DOHH2 (cell line): ENCODE results near the gene PCYT1B.
A peak's percentile ranks its signal among the peaks of the same experiment; 100 is the strongest.

Experiments
- H3F3A ChIP-seq: fragments of 200-600 bp; sonication (generic), shearing (Covaris generic); 2 replicates; pipeline ENCODE4 v1.6.0; 2016; ENCODE audit warnings: antibody characterized with exemption, mild to moderate bottlenecking; ENCODE audit not compliant: control insufficient read depth, insufficient read depth
- H3K27ac ChIP-seq: fragments of 200-600 bp; sonication (generic); 2 replicates; pipeline ENCODE4 v1.5.1; 2014; ENCODE audit warnings: low read depth, mild to moderate bottlenecking, low read length, moderate library complexity
- H3K27me3 ChIP-seq: fragments of 200-600 bp; sonication (generic); 2 replicates; pipeline ENCODE4 v1.6.1; 2014; ENCODE audit warnings: mild to moderate bottlenecking, low read length, mixed read lengths; ENCODE audit not compliant: control insufficient read depth
- H3K36me3 ChIP-seq: fragments of 200-600 bp; sonication (generic); 2 replicates; pipeline ENCODE4 v1.6.1; 2014; ENCODE audit warnings: mild to moderate bottlenecking, low read length, moderate library complexity, mixed read lengths; ENCODE audit not compliant: control insufficient read depth
- H3K4me1 ChIP-seq: fragments of 200-600 bp; sonication (generic); 2 replicates; pipeline ENCODE4 v1.6.1; 2014; ENCODE audit warnings: mild to moderate bottlenecking, low read length, mixed read lengths; ENCODE audit not compliant: control insufficient read depth
- H3K4me2 ChIP-seq: fragments of 200-600 bp; sonication (generic); 2 replicates; pipeline ENCODE4 v1.6.0; 2014; ENCODE audit warnings: mild to moderate bottlenecking, low read length, moderate library complexity
- H3K4me3 ChIP-seq: fragments of 200-600 bp; sonication (generic); 2 replicates; pipeline ENCODE4 v1.5.1; 2014; ENCODE audit warnings: mild to moderate bottlenecking, low read length, mixed read lengths
- H3K79me2 ChIP-seq: fragments of 200-600 bp; sonication (generic); 2 replicates; pipeline ENCODE4 v1.6.1; 2014; ENCODE audit warnings: mild to moderate bottlenecking, low read length, mixed read lengths; ENCODE audit not compliant: control insufficient read depth
- H3K9me2 ChIP-seq: fragments of 200-600 bp; sonication (generic); replicated peaks from 2 replicates; pipeline ENCODE4 v1.6.1; 2014; ENCODE audit warnings: mild to moderate bottlenecking, low read length, mixed read lengths; ENCODE audit not compliant: control insufficient read depth
- H3K9me3 ChIP-seq: fragments of 200-600 bp; sonication (generic); 2 replicates; pipeline ENCODE4 v1.6.1; 2014; ENCODE audit warnings: antibody characterized with exemption, low read length, mixed read lengths; ENCODE audit not compliant: control insufficient read depth, insufficient read depth
- H4K20me1 ChIP-seq: fragments of 200-600 bp; sonication (generic); 2 replicates; pipeline ENCODE4 v1.6.0; 2014; ENCODE audit warnings: low read depth, mild to moderate bottlenecking, antibody characterized with exemption, low read length, moderate library complexity; ENCODE audit not compliant: control insufficient read depth, insufficient read depth
- EZH2phosphoT487 ChIP-seq: fragments of 200-600 bp; sonication (generic); IDR thresholded peaks from 2 replicates; pipeline ENCODE4 v1.6.1; 2017; ENCODE audit warnings: borderline replicate concordance, mild to moderate bottlenecking, antibody characterized with exemption, low read length, moderate library complexity, mixed read lengths
- TF ChIP-seq, protein P1 (sequence below): fragments of 200-600 bp; sonication (generic); IDR thresholded peaks from one replicate; pipeline ENCODE4 v1.5.1; 2014; ENCODE audit warnings: antibody characterized with exemption, mild to moderate bottlenecking, low read depth, low read length; ENCODE audit not compliant: poor library complexity, severe bottlenecking

Gene PCYT1B

DNA sequence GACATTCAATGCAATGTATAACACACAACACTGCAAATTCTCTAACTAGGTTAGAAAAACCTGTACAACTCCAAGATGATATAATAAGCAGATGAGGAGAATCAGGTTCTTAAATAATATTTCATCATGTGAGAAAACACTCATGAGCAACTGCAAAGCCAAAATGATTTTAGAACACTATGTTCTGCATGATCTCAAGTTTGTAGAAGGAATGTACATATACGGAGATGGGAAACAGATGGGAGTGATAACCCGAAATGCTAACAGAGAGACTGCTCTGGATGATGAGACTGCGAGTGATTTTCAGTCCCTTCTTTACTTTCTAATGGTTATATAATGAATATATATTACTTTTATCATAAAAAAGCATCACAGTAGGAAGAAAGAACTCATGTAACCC is 80.9 kb downstream of the PCYT1B start:
- TF ChIP-seq EZH2phosphoT487, result no peak
- TF ChIP-seq, protein P1, sequence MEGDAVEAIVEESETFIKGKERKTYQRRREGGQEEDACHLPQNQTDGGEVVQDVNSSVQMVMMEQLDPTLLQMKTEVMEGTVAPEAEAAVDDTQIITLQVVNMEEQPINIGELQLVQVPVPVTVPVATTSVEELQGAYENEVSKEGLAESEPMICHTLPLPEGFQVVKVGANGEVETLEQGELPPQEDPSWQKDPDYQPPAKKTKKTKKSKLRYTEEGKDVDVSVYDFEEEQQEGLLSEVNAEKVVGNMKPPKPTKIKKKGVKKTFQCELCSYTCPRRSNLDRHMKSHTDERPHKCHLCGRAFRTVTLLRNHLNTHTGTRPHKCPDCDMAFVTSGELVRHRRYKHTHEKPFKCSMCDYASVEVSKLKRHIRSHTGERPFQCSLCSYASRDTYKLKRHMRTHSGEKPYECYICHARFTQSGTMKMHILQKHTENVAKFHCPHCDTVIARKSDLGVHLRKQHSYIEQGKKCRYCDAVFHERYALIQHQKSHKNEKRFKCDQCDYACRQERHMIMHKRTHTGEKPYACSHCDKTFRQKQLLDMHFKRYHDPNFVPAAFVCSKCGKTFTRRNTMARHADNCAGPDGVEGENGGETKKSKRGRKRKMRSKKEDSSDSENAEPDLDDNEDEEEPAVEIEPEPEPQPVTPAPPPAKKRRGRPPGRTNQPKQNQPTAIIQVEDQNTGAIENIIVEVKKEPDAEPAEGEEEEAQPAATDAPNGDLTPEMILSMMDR, result no peak

DNA sequence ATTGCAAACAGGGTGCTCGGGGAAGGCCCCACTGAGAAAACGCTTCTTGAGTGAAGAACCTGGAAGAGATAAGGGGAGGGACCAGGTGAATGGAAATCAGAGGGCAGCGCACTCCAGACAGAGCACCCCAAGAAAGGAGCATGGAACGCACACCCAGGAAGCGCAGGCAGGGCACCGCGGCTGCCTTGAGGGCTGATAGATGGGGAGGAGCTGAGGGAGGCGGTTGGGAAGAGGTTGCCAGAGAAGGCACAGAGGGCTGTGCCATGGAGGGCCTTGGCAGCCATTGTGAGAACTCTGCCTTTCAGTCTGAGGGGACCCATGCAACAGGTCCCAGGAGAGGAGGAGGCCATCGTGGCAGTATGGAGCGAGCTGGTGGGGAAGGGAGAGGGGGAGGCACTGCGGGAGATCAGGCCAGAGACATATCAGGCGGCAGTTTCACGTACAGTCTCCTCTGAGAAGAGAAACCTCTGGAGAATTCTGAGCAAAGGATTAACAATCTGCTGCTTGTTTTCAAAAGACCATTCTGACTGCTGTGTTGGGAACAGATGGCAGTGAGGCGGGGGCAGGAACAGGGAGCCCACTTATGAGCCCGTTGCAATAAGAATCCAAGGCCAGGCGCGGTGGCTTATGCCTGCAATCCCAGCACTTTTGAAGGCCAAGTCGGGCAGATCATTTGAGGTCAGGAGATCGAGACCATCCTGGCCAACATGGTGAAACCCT is 83.7 kb downstream of the PCYT1B start:
- Histone ChIP-seq H3K27me3 (no peaks in the 10 kb centered on the region), H3K4me3 (no peak overlapping the region), H3K36me3 (no peaks in the 10 kb centered on the region), H3K9me2 (no peaks in the 10 kb centered on the region), H3F3A (no peaks in the 10 kb centered on the region), H4K20me1 (no peaks in the 10 kb centered on the region), H3K4me2 (no peak overlapping the region), H3K4me1 (no peaks in the 10 kb centered on the region), H3K27ac (no peak overlapping the region), H3K79me2 (no peaks in the 10 kb centered on the region), H3K9me3 (no peaks in the 10 kb centered on the region)
- TF ChIP-seq, protein P1, result no peak
- no peak for TF ChIP-seq EZH2phosphoT487

More for the DNA sequence above, 80.9 kb downstream of the PCYT1B start:
- Histone ChIP-seq H3K4me3 (no peak overlapping the region), H3K9me2 (no peaks in the 10 kb centered on the region), H4K20me1 (no peaks in the 10 kb centered on the region), H3K27ac (no peak overlapping the region), H3K79me2 (no peaks in the 10 kb centered on the region), H3K36me3 (no peaks in the 10 kb centered on the region), H3K27me3 (no peaks in the 10 kb centered on the region), H3K4me2 (no peak overlapping the region), H3F3A (no peaks in the 10 kb centered on the region), H3K4me1 (no peaks in the 10 kb centered on the region), H3K9me3 (no peaks in the 10 kb centered on the region)

DNA sequence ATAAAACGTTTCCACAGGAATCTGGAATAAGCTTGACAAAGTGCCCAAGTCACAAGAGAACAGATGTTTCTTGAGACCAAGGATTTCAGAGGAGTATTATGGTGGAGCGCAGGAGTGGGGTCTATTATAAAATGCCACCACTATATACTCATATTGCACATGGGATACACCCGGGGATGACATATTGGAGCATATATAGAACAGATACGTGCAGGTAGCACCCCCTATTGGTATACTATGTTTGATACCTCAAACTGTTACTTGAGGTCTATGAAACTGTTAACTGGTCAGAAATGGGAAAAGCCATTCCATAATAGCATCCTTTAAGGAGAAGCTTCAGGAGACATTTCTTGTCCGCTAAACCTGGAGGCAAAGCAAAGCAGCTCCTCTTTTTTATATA is 86.0 kb downstream of the PCYT1B start:
- no peaks in the 10 kb centered on the region for H3K27me3 ChIP-seq
- no peaks in the 10 kb centered on the region for H3K9me3 ChIP-seq
- no peak overlapping the region for H3K4me2 ChIP-seq
- H3K27ac ChIP-seq, result no peak overlapping the region
- H3K36me3 ChIP-seq, result no peaks in the 10 kb centered on the region
- H4K20me1 ChIP-seq, result no peaks in the 10 kb centered on the region
- no peaks in the 10 kb centered on the region for H3K4me1 ChIP-seq
- H3F3A ChIP-seq, result no peaks in the 10 kb centered on the region
- TF ChIP-seq, protein P1, result peak; percentile 42
- no peak for TF ChIP-seq EZH2phosphoT487
- H3K4me3 ChIP-seq, result no peak overlapping the region
- H3K79me2 ChIP-seq, result no peaks in the 10 kb centered on the region
- no peaks in the 10 kb centered on the region for H3K9me2 ChIP-seq
